GM20431 (cell line): ENCODE results near the gene ARL5C.
"Not testable (repeated sequence)": the region's sequence is repeated elsewhere in the genome, so short reads cannot be mapped to it uniquely, and the experiment has no call there.

Source experiments
- in situ Hi-C: fragments of 300-500 bp; cut with MseI, MboI; formaldehyde crosslinking; loops from one replicate; pipeline ENCODE4 v1.15.0; 2020; ENCODE audit warnings: low sequenced_read_pairs; ENCODE audit not compliant: unreplicated experiment

Gene ARL5C

DNA sequence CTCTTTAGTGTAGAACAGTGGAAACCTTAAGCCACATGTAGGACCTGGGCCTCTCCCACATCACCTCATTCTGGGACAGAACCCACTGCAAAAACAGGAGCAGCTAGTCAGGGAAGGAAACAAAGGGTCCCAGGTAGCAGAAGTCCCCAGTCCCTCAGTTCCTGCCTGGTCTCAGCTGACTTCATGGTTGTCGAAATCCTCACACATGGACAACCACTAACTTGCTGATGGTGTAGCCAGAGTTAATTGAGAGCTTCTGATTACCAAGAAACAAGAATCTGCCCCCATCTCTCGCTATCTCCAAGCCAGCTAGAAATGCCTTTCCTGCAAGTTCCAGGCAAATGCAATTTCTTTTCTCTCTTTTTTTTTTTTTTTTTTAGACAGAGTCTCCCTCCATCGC, 3.6 kb upstream of the ARL5C start:
- in situ Hi-C loops, result no loop called here

DNA sequence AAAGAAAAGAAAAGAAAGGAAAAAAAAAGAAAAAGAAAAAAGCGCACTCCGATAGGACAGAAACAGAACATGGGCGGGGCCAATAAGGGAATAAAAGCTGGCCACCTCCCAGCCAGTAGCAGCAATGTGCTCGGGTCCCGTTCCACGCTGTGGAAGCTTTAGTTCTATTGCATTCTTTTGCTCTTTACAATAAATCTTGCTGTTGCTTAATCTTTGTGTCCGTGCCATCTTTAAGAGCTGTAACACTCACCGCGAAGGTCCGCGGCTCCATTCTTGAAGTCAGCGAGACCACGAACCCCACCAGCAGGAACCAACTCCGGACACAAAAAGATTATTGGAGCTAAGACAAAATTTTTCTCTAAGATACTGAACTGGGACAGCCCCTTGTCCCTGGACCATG, 3.1 kb upstream of the ARL5C start:
- in situ Hi-C loops, result no loop called here

DNA sequence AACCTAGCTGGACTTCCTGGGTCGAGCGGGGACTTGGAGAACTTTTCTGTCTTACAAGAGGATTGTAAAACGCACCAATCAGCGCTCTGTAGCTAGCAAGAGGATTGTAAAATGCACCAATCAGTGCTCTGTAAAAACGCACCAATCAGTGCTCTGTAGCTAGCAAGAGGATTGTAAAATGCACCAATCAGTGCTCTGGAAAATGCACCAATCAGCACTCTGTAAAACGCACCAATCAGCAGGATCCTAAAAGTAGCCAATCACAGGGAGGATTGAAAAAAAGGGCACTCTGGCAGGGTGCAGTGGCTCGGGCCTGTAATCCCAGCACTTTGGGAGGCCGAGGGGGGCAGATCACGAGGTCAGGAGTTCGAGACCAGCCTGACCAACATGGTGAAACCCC, 2.5 kb upstream of the ARL5C start:
- in situ Hi-C loops, result not testable (repeated sequence)

DNA sequence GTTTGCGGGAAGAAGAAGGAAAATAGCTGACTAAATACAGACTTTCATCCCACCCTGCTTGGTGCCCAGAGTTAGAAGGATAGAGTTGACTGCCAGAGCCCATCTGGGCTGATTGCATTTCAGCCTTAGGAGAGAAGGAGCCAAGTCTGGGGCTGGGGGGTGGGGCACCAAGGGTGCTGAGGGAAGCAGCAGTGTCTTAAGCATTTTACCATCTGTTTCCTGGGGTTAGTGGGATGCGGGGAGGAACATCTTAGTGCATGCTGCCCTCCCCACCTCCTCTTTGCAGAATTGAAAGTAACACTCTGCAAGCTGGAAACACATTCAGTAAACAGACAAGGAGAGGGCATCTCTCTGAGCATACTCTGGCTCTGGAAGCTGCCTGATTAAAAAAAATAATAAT, 1.5 kb upstream of the ARL5C start:
- in situ Hi-C loops, result no loop called here

DNA sequence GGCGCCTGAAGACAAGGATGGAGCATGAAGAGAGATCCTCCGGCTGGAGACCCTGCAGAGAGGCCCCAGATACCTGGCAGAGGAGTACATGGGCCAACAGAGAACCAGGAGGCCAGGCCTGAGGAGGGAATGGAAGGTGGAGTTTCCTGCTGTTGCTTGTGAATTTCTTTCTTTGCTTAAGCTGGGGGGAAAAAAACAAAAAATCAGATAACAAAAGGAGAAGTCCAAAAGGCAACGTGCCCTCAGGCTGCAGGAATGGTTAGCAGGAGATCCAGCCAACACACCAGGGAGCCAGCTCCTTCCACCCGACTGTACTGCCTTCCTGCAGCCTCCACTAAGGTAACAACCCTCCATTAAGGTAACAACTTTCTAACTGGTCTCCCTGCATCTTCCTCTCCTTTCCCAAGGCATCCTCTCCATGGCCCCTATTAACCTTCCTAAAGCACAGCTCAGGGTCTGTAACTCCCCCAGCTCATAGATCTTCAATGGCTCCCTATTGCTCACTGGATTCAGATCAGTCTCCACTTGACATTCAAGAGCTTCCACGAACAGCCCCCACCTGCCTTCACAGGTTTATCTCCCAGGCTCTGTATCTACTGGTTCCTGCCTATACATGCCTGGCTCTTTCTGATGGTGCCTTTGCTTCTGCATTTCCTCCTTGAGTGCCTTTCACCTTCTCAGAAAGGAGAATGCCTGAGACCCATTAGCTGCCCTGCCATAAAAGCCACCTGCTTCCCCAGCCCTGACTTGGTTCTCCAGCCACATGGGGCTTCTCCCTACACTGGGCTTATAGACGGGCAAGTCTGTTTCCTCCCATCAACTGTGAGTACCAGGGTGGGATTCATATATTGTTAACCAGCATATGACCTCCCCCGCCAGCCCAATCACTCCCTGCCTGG, 725 bp upstream of the ARL5C start:
- in situ Hi-C loops, result no loop called here

DNA sequence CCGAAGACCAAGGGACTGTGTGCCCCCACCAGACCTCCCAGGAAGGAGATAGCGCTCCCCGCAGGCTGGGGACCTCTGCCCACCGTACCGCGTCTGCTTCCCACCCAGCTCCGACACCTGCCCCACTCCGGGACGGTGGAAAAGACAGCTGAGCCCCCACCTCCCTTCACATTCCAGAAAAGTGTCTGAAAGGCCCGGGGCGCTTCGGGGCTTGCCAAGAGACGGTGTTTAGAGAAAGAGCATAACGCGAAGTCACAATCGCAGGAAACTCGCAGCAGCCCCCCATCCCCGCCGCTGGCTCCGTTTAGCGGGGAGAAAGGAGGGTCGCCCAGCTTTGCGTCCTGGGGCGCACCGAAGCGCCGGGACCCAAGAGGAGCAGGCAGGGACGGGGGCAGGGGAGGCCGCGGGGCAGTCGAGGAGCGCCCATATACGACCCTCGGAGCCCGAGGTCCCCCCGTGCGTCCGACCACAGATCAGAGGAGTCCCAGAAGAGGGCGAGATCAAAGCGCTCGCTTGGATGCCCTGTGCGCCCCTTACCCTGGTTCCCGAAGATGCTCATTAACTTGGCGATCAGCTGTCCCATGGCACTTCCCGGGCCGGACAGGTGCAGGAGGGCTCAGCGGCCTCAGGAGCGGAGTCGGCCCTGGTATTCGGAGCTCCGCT, 652 bp downstream of the ARL5C start:
- in situ Hi-C loops, result no loop called here

DNA sequence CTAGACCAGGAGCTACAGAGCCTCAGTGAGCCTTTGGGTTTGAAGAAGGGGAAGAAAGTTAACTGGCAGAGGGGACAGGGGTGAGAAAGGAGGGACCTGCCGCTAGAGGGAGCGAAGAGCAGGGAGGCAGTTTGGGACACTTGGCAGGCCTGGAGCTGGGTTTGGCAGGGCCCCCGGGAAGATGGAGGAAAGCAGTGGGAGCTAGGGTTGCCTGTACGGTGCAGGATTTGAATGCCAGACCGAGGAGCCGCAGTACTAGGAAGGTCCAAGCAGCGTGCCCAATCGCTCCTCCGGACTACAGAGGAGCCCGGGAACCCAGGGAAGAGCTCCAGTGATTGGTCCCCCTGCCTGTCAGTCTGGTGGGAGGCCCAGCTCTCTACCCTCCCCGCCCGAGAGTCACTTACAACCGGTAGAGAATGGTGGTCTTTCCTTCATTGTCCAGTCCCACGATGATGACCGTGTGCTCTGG, 1.3 kb downstream of the ARL5C start:
- in situ Hi-C loops, result no loop called here

DNA sequence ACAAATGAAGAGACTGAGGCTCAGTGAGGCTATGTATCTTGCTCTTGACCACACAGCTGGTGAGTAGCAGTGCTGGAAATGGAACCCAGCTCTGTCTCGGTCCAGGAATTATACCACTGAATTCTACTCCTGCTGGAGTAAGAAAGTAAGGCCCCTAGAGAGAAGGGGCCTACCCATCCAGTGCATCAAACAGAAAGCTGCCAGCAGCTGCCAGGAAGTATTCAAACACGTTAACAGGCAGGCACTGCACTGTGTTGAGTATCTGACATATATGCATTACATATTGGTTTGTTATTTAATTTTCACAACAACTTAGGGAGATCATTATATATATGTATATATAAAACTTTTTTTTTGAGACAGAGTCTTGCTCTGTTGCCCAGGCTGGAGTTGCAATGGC, 4.0 kb downstream of the ARL5C start:
- in situ Hi-C loops, result no loop called here

DNA sequence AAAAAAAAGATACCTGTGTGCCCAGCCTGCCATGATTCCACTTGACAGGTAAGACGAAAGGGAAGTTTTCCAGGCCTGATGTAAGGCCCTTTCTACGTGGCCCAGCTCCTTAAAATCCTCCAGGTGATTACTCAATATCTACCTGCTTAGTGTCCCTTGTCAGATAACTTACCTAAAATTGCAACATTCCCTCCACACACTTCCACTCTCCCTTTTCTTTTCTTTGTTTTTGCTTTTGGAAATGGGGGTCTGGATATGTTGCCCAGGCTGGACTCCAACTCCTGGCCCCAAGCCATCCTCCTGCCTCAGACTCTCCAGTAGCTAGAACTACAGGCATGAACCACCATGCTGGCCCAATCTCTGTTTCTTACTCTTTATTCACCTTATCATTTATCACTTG, 7.3 kb downstream of the ARL5C start:
- in situ Hi-C loops, result no loop called here

DNA sequence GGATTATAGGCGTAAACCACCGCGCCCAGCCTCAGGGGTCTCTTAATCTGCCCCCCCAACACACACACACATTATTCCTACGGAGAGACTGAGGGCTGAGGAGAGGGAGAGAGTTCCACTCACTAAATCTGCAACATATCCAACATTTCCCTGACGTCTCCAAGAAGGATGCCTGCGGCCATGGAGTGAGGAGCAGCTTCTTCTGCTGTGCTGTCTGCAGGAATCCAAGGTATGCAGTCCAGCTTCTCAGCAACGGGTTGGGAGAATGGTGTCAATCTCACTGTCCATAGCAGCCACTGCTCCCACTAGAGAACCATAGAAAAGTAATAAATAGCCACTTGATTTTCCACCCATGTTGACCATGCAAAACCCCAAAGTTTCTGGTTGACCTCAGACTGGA, 9.5 kb downstream of the ARL5C start:
- in situ Hi-C loops, result no loop called here

DNA sequence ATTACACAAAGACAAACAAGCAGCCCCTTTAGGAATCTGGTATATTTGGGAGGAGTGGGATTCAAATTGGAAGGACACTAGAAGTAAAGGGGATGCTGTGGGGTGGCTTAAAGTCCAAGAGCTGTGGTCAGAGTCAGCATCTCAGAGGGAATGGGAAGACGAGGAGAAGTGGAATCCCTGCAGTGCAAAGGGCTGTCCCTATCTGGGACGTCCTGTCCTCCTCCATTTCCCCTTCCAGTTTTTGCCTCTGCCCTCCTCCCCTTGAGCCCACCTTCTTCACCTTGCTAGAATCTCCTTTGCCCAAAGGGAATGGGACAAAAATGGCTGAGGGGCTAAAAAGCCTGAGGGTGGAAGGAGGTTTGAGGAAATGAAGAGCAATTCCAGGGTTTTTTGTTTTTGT, 10.3 kb downstream of the ARL5C start:
- in situ Hi-C loops, result no loop called here

DNA sequence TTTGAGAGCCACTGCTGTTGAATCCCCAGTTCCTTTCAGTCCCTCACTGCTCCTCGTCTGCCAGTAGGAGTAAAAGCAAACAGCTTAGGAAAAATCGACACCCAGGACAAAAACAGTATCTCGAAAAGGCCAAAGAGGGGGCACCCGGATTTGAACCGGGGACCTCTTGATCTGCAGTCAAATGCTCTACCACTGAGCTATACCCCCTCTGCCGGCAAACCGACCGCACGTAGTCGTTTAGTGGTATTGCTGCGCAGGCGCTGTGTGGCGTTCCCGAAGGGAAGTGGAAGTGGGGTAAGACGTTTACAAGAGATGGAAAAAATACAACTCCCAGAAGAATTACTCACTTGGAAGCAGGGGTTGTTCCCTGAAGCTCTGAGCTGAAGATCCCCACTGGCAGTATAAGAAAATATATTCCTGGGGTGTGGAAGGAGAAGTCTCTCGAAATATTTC, 12.3 kb downstream of the ARL5C start:
- in situ Hi-C loops, result no loop called here

DNA sequence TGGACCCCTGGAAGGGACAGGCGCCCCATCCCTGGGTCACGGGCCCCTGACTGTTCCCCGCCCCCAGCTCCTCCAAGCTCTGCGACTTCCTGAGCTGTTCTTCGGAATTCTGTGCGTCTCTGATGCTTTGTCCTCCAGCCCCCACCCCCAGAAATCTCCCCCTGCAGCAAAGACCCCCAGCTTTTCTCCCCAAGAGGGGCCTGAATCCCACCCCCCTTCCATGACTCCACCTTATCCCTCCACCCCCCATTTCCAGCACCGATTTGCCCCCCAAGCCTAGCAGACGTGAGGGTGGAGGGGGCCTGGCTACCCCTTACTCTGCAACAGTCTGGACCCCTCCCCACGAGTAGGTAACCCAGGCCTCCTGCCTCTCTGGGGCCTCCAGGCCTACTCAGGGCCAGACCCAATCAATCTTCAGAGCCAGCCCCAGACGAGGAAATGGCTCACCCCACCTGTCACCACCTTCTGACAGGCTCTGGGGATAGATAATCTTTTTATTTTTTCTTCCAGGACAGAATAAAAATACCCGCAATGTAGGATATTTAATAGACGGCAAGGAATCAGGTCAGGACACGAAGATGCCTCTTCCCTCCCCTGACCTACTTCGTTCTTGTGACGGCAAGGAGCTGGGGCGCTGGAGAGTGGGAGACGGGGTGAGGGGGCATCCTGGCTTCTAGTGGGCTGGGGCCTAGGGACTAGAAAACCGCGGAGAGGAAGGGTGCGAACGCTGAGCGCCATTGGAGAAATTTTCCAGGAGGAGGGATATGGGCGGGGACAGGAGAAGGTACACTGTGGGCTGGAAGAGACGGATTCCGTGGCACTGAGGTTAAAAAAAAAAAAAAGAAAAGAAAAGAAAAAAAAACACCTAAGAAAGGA, 13.8 kb downstream of the ARL5C start:
- in situ Hi-C loops, result no loop called here

DNA sequence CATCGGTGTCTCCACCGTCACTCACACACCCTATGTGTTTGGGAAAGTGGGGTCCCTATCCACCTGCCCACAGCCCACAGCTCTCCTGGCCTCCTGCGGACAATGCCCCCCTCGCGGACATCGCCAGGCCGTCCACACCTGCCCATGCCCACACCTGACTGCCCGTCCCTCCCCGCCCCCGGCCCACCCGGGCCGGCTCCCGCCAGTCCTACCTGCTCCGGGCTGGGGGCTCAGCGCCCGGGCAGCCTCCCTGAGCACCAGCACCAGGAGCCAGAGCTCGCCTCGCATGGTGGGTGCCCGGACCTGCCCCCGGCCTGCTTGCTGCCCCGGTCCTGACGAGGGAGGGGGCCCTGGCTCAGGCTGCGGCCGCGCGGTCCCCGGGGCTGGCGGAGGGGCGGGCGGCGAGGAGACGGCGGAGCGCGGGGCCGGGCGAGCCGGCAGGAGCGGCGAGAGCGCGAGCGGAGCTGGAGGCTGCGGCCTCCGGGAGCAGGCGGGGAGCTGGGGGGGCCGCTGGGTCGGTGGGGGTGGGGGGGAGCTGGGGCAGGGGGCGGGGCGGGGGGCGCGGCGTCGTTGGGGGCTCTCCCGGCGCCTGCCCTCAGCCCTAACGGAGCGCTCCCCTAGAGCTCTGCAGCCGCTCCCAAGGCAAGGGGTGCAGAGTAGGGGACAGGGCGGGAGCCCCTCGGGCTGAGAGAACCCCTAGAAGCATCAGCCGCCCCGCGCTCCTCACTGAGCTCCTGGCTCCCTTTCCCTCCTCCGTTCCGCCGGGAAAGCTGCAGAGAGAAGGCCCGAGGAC, 14.6 kb downstream of the ARL5C start, which contains the start of gene PLXDC1:
Gene PLXDC1 (minus strand): TSS at position 488 of the 793 bp plus-strand sequence. CDS start 200 bp downstream, at position 288.
- in situ Hi-C loops, result no loop called here

DNA sequence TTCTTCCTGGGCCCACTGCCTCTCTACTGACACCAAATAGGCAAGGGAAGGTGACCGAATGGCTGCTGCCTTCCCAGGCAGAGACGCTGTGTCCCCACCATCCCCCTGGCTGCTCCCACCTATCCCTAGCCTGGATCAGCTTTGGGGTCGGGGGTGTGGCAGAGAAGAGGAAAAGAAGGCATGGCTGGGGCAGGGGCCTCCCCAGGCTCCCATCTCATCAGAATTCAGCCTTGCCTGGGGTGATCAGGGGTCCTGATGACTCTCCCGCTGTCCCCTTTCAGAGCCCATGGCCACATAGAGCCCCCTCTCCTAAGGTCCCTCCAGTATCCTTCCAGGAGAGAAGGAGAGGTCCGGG, 15.2 kb downstream of the ARL5C start:
- in situ Hi-C loops, result no loop called here

DNA sequence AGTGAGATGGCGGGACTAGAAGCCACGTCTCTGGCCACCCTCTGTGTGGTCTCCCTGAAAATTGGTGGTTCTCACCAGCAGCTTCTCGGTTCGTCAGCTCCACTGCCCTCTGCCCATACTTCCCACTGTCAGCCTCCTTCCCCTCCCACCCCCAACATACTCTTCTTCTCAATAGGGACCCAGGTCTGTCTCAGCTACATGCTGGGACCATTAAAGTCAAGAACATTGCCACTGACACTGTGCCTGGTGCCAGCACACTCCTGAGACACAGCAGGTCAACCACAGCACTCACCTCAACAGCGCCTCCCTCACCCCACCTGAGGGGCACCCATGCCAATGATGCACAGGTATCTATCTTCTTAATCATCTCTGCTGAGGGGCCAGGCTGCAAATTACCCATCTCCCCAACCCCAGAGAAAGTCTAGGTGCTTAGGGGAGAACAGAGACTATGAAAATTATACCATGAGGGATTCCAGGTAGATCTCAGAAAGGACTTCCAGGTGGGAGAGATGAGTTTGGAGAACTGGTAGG, 15.8 kb downstream of the ARL5C start:
- in situ Hi-C loops, result no loop called here

DNA sequence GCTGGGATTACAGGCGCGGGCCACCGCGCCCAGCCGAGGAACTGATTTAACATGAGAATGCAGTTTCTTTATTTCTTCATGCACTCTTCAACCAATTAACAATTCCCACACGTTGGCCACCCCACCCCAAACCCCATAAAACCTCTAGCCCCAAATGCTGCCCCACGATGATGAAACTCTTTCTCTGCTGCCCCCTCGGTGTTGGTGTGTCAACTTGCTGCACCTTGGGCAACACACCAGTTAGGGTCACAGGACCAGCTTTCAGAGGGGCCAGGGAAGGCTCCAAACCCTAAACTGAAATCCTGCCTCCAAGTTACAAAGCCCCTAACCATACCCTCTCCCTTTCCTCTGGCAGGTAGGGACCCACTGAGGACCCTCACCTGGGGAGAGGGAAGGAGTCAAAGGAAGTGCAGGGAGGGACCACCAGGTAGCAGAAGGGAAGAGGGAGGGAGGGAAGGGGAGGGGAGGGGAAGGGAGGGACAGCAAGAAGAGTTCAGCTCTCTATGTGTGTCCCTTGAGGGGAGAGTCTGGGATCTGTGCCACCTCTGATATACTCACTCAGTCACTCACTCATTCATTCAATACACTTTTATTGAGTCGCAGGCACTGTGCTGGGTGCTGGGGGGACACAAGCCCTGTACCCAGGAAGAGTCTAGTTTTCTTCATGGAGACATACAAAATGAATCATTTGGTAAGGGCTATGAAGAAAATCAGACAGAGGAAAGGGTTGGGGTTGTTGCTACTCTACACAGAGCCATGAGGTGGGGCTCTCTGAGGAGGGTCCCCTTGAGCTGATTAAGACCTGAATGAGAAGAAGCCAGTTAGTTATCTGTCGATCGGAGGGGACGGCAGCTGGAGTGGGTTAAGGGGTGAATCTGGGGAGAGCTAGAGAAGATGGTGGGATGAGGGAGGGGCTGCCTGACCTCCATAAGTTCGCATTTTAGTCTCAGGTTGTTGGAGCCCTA, 18.5 kb downstream of the ARL5C start:
- in situ Hi-C loops, result loop anchor here (10.0 kb wide), 1 partner anchor 163 kb away; no protein-coding TSS in a partner anchor

DNA sequence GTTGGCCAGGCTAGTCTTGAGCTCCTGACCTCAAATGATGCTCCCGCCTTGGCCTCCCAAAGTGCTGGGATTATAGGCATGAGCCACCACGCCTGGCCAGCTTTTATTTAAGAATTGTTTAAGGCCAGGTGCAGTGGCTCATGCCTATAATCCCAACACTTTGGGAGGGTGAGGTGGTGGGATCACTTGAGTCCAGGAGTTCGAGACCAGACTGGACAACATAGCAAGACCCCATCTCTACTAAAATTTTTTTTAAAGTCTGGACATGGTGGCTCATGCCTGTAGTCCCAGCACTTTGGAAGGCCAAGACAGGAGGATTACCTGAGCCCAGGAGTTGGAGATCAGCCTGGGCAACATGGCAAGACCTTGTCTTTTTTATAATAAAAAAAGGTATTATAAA, 19.7 kb downstream of the ARL5C start:
- in situ Hi-C loops, result loop anchor here (10.0 kb wide), 1 partner anchor 161 kb away; no protein-coding TSS in a partner anchor
